H54 (cell line): ENCODE results near the gene FAM180A.

Source experiments
- DNase-seq: peaks from one replicate; pipeline ENCODE4 v3.0.0; 2011; ENCODE audit warnings: low spot score, mixed read lengths; ENCODE audit not compliant: insufficient read length
- FAIRE-seq: peaks from 3 replicates; lab custom pipeline; 2011; peaks lifted over from hg19 to GRCh38; lab: Jason Lieb, UNC
- POLR2A ChIP-seq: IDR thresholded peaks from 2 replicates; pipeline ENCODE4 v1.6.1; 2011; ENCODE audit warnings: low read depth, mild to moderate bottlenecking, low read length

Gene FAM180A

DNA sequence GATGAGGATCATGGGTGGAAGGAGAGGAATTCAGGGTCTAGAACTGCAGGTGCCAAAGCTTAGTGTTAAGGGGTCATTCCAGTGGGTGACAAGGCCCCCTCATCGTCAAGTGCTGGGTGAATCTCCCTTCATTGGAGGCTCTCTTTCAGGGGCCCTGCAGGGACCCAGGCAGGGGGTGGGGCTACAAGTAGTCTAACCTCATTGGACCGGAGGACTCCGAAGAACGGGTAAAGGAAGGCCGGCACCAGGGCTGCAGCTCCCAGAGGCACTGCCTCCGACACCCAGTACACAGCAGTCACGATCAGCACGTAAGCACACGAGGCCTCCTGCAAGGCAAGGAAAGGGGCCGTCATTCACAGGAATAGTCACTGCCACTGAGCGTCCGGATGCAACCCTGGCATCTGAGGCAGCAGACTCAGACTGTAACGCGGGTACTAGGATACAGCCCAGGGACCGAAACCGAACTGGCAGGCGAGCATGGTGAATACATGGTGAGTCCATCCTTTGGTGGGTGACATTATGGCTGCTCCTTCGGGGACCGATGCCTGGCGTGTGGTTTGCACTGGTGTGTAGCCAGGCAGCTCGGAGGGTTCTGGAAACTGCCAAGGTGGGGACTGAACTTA is 27.3 kb downstream of the FAM180A start:
- no peak for TF ChIP-seq POLR2A
- no peak for DNase-seq
- FAIRE-seq = no peak

DNA sequence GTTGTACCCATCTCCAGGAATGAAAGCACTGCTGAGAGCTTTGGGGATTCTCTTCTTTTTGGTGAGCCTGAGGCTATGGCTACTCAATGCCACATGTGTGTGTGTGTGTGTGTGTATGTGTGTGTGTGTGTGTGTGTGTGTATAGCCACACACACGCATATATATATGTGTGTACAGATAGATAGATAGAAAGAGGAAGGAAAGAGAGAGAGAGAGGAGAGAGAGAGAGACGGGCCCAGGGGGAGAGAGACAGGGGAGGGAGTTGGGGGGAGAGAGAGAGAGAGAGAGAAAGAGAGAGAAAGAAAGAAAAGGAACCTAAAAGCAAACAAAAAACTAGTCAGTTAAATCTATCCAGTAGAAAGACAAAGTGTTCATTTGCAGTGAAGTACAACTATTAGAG is 28.9 kb downstream of the FAM180A start:
- FAIRE-seq (no peak), DNase-seq (no peak)
- TF ChIP-seq POLR2A = no peak

DNA sequence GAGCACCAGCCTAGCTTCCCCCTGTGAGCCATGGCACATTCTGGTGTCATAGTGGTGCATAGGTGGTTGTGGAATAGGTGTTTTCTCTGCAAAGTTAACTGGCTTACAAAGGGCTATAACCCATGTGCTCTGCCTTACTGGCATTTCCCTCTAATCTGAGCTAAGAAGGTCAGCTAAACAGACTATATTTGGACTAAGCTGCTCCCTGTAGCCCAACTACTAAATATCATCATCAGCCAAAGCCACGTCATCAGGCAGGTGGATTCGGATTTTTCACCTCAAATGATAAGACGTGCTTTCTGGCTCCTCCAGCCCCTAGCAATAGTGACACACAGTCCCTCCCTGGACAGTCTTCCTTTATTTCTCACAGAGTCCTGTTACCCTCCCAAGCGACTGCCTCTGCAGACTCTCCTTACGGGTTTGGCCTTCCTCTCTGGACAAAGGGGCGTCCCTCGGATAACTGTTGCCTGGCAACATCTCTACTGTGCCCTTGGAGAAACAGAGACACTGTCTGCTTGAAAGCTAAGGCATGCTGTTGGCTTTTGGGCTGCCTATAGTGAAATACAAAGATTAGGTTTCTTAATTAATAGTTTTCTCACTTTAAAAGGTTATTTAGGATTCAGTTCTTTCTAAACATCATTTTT is 29.7 kb downstream of the FAM180A start:
- FAIRE-seq (no peak), DNase-seq (no peak)
- TF ChIP-seq POLR2A = no peak

DNA sequence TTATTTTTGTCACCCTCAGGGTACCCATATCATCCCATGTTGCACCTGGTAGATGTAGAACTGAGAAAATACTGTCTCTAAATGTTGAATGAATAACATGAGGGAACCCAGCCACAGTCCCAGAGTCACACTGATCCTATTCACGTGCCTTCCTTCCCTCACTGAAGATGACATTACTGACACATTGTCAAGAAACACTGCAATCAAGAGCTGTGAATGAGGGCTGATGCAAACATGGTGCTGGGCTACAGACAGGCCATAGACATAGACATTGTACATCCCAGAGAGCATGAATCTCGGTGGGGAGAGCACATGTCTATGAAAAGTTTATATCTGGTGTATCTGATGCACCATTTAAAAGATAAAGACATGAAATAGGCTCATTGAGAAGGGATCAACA is 30.4 kb downstream of the FAM180A start:
- DNase-seq = no peak
- no peak for TF ChIP-seq POLR2A
- no peak for FAIRE-seq

DNA sequence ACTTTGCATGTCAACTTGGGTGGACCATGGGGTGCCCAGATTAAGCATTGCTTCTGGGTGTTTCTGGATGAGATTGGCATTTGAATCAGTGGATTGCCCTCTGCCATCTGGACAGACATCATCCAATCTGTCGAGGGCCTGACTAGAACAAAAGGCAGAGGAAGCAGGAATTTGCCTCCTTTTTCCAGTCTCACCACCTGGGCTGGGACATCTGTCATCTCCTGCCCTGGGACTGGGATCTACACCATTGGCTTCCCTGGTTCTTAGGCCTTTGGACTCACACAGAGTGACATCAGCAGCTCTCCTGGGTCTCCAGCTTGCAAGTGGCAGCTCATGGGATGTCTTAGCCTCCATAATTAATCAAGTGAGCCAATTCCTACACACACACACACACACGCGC is 30.9 kb downstream of the FAM180A start:
- FAIRE-seq (no peak), DNase-seq (no peak)
- no peak for TF ChIP-seq POLR2A

DNA sequence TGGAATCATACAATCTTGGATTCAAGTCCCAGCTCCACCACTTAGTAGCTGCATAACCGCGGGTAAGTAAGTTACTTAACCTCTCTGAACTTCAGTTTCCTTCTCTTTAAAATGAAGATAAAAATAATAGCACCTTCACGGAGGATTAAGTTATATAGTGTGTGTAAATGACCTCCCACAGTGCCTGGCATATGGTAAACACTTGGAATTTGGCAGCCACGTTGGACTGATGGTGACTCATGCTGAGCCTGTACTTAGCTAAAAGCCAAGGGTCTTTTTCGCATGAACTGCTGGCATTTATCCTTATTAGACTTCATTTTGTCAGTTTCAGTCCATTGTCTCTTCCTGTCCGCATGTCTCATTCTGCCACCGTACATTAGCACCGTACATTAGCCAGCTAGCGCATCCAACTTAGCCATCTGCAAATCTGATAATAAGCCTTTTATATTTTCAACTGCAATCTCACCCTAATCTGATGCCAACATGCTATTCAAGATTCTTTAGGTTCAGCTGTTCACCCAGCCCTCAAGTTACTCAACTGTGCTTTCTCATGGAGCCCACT is 31.9 kb downstream of the FAM180A start:
- no peak for FAIRE-seq
- DNase-seq = no peak
- TF ChIP-seq POLR2A = no peak

DNA sequence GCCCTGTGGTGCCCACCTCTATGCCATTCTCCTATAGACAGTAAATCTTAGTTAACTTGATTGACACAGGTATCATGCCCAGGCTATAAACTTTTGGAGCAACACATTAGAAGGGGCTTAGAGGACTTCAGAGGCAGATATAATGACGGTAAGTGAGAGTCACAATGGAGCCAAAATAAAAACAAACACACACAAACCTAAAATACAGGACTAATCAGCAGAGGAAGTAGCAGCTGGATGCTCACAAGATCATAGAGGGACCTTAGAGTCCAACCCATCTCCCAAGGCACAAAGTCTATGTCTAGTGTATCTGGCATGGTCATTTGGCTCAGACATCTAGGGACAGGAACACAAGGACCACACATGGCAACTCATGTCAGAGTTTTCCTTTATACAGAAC is 32.9 kb downstream of the FAM180A start:
- no peak for FAIRE-seq
- TF ChIP-seq POLR2A = no peak
- no peak for DNase-seq

DNA sequence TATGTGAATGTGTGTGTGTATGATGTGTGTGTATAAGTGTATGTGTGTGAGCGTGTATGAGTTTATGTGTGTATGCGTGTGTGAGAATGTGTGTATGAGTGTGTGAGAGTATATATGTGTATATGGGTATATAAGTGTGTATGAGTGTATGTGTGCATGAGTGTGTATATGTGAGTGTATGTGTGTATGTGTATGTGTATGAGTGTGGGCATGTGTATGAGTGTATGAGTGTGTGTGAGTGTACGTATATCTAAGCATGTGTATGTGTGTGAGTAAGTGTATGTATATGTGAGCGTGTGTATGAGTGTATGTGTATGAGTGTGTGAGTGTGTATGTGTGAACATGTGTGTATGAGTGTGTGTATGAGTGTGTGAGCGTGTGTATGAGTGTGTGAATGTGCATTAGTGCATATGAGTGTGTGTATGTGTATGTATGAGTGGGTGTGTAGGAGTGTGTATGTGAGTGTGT is 33.5 kb downstream of the FAM180A start:
- TF ChIP-seq POLR2A = no peak
- FAIRE-seq (no peak), DNase-seq (no peak)

DNA sequence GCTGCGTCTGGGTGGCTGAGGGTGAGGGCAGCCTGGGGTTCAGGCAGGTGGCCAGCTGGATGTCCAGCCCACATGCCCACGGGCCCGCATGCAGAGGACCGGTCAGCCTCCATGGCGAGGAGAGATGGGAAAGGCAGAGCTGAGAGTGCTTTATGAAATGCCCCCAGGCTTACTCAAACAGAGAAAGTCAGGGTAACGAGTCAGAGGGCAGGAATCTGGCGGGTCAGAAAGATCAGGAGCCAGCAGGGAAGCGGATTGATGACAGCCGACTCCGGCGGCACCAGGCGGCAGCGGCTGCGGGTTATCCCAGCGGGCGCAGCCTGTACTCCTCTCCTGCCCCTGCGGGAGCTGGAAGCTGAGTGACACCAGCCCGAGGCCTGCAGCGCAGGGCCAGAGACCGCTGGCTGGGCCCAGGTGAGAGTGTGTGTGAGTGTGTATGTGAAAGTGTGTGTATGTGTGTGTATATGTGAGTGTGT is 34.0 kb downstream of the FAM180A start:
- DNase-seq (peak; percentile 89), FAIRE-seq (no peak)
- no peak for TF ChIP-seq POLR2A

DNA sequence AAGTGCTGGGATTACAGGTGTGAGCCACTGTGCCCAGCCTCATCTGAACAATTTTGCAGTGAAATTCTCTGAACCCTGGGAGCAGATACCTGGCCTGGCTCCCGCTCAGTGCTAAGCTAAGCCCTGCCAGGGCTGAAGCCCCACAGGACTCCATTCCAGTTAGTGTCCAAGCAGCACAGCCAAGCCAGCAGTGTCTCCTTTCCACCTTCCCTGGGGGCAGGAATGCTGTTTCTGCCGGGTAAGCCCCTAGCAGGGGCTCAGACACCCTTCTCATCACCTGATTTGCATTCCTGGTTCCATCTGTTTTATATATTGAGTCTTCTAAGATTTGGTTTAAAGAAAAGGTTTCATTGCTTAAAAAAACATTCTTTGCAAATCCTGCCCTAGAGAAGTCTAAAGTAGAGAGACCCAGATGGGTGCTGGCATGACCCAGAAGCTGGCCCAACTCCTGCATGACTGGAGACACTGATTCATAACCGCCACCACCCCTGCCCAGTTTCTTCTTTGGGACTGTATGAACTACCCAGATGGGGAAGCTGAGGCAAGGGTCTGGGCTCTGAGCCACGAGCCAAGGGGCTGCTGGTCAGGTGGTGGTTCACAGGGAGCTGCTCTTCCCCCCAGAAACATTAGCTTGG is 34.7 kb downstream of the FAM180A start:
- DNase-seq (no peak), FAIRE-seq (no peak)
- TF ChIP-seq POLR2A = no peak

DNA sequence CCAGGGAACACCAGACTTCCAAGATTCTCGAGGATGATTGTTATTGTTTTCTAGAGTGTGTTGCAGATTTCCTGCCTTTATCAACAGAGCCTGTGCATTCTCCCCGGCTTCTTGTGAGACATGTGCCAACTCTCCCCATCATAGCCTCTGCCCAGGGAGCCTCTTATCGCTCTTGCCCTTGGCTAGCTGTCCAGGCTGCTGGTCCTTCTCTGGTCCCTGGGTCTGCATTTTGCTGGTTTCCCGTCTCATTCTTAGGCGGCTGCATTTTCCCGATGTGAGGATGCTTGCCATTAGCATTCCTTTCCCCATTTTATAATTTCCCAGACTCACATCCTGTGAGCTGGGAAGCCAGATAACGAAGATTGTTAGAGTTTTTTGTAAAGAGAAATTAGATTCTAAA is 35.8 kb downstream of the FAM180A start:
- FAIRE-seq (no peak), DNase-seq (no peak)
- TF ChIP-seq POLR2A = no peak

DNA sequence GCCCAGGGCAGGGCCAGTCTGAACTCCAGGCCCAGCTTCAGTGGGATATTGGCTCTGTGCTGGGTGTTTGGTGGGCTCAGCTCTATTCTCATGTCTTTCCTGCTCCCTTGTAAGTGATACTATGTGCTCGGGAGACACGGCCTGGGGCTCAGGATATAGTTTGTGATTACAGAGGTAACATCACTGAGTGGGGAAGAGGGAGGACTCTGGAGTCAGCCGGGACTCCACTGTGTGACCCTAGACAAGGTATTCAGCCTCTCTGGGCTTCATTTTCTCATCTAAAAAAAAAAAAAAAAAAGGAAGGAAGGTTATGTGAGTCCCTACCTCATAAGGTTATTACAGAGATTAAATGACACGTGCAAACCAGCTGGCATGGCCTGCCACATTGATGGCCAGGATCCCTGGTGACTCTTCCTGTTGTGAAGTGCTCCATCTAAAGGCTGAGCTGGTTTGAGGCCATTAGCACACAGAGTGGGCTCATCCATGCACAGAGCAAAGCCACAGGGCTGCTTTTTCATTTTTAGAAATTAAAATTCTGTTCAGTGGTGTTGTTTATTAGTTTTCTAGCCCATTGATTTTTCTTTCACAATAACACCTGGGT is 36.3 kb downstream of the FAM180A start:
- DNase-seq = no peak
- TF ChIP-seq POLR2A = no peak
- no peak for FAIRE-seq

DNA sequence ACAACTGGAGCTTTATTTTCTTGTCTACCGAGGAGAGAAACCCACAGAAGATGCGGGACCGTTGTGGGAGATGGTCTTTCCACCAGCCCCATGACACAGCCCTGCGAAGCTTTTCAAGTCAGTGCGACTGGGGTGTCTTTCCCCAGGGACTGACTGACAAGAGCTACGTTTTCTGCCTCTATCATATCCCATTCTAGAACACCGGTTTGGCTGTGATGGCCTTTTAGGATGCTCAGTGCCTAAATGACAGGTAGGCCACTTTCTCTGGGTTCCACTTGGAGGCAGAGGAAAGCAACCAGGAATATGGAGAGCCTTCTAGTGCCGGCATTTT is 37.5 kb downstream of the FAM180A start:
- TF ChIP-seq POLR2A = no peak
- no peak for FAIRE-seq
- DNase-seq = no peak
